Upper lobe of left lung (tissue), 6 donors: ENCODE measurements around the gene GNL3. TPM values are rescaled to one million over a fixed set of nuclear protein-coding genes. Genes with fewer than 3 reads are reported as not detected.

Experiments
- ATAC-seq, 2 donors: fragments of 200-7000 bp; cut with Tn5 transposase; one replicate each; pipeline ENCODE4 v1.9.1; 2022; ENCODE audit warnings: mild to moderate bottlenecking in 2 of 2, moderate library complexity in 2 of 2; ENCODE audit not compliant: low FRiP score in 2 of 2
- DNase-seq, 2 donors: peaks; one replicate each; pipeline ENCODE4 v3.0.0-alpha.2; 2019 to 2020
- H3K27ac ChIP-seq, 4 donors: fragments of 200-600 bp; sonication (generic); one replicate each; pipeline ENCODE4 v1.5.1; 2016 to 2019
- H3K27me3 ChIP-seq, 4 donors: fragments of 200-600 bp; sonication (generic); one replicate each; pipeline ENCODE4 v1.5.1; 2017 to 2019
- H3K36me3 ChIP-seq, 4 donors: fragments of 200-600 bp; sonication (generic); one replicate each; pipeline ENCODE4 v1.5.1; 2016 to 2019
- H3K4me1 ChIP-seq, 4 donors: fragments of 200-600 bp; sonication (generic); one replicate each; pipeline ENCODE4 v1.5.1; 2018 to 2019
- H3K4me3 ChIP-seq, 4 donors: fragments of 200-600 bp; sonication (generic); one replicate each; pipeline ENCODE4 v1.5.1; 2017 to 2019; ENCODE audit warnings: mild to moderate bottlenecking in 2 of 4, moderate library complexity in 1 of 4
- H3K9me3 ChIP-seq, 4 donors: fragments of 200-600 bp; sonication (generic); one replicate each; pipeline ENCODE4 v1.5.1; 2018 to 2019
- EP300 ChIP-seq, 4 donors: sonication (generic); formaldehyde crosslinking; IDR thresholded peaks; one replicate each; pipeline ENCODE4 v1.5.1; 2017; ENCODE audit warnings: antibody characterized with exemption in 4 of 4, control low read depth in 2 of 4
- POLR2A ChIP-seq, 4 donors: fragments of 450-650 bp; IDR thresholded peaks; one replicate each; pipeline ENCODE4 v1.5.1; 2016 to 2017; ENCODE audit warnings: antibody characterized with exemption in 4 of 4, mild to moderate bottlenecking in 2 of 4
- POLR2AphosphoS5 ChIP-seq, 2 donors: sonication (generic); formaldehyde crosslinking; IDR thresholded peaks; one replicate each; pipeline ENCODE4 v1.5.1; 2017; ENCODE audit warnings: antibody characterized with exemption in 2 of 2
- WGBS, 2 donors: methylation state at CpG; one replicate each; pipeline ENCODE4 v1.1.5; 2017 to 2018; 5-methylcytosine and 5-hydroxymethylcytosine counted together
- total RNA-seq, 6 donors: library from RNA; depleted of rRNA in 4 of 6; stranded (reverse); fragments of >200 nt in 4 of 6; gene quantifications; one replicate each; pipeline versions ENCODE4 v1.1.0 to v1.2.1, GENCODE V29; 2016 to 2021
- TF ChIP-seq, protein P1 (sequence below), 6 experiments: fragments of 450-650 bp in 4 of 6; fragments of 200-600 bp in 2 of 6; sonication (generic) in 2 of 6; IDR thresholded peaks; one replicate each; pipeline ENCODE4 v1.5.1; 2016 to 2019; ENCODE audit warnings: antibody characterized with exemption in 6 of 6
- donor health status: DM: no; HTN: no; CAD: no; lungs with moderate emphysema.
- donor health status: DM: no; HTN: yes; CAD: no; lungs with severe emphysema.

GNL3 gene
- total RNA-seq, 6 donors from 2014 or later: 12.0 to 93.3 (median 44.1) TPM

DNA sequence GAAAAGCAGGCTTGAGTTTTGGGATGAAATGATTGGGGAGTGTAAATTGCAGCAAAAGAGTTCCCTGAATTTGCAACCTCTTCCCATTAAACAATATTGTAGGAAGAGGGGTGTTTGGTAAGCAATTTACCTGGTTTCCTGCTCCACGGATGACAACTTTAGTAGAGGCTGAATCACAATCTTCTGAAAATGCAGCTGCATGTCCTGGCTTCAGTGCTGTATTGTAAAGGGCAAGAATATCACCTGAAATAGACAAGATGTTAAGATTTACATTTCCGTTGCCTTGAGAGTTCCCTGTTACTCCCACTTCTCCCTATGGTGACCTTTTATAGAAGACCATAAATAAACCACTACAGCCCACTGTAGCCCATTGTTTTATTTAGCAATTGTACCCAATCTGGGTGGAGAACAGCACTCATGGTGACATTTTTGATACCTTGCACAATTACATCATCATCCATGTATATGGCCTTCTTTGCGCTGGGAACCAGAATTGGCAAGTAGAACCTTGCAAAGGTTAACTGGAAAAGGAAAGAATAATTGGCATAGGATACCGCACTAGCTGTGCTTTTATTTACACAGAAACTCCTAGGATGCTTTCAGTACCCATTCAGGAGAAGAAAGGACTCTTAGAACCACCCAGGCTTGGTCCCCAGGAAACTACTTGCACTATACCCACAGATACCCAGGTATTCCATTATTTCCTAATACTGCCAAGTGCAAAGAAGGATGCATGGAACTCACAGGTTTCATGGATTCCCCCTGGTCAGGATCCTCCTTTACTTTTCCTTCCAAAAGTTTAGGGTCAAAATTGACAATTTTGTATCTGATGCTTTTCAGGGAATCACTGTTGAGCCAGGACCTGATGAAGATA, 10.2 kb downstream of the GNL3 start:
- Histone ChIP-seq H3K27me3 (no peaks in the 10 kb centered on the region), H3K9me3 (no peaks in the 10 kb centered on the region), H3K36me3 (peaks cover 33 to 85% (median 64%) of the 10 kb centered on the region in 4 donors), H3K27ac (no peak overlapping the region), H3K4me1 (no peaks in the 10 kb centered on the region), H3K4me3 (no peak overlapping the region)
- 80 to 81% methylated on average over 4 of the region's 4 CpGs for WGBS, 2 donors
- no peak for DNase-seq
- no peak for ATAC-seq
- TF ChIP-seq POLR2AphosphoS5 (IDR thresholded peaks at IDR 0.05) (no peak), POLR2A (IDR thresholded peaks at IDR 0.05) (no peak), EP300 (IDR thresholded peaks at IDR 0.05) (no peak)
- TF ChIP-seq, protein P1, sequence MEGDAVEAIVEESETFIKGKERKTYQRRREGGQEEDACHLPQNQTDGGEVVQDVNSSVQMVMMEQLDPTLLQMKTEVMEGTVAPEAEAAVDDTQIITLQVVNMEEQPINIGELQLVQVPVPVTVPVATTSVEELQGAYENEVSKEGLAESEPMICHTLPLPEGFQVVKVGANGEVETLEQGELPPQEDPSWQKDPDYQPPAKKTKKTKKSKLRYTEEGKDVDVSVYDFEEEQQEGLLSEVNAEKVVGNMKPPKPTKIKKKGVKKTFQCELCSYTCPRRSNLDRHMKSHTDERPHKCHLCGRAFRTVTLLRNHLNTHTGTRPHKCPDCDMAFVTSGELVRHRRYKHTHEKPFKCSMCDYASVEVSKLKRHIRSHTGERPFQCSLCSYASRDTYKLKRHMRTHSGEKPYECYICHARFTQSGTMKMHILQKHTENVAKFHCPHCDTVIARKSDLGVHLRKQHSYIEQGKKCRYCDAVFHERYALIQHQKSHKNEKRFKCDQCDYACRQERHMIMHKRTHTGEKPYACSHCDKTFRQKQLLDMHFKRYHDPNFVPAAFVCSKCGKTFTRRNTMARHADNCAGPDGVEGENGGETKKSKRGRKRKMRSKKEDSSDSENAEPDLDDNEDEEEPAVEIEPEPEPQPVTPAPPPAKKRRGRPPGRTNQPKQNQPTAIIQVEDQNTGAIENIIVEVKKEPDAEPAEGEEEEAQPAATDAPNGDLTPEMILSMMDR (IDR thresholded peaks at IDR 0.05): no peak

DNA sequence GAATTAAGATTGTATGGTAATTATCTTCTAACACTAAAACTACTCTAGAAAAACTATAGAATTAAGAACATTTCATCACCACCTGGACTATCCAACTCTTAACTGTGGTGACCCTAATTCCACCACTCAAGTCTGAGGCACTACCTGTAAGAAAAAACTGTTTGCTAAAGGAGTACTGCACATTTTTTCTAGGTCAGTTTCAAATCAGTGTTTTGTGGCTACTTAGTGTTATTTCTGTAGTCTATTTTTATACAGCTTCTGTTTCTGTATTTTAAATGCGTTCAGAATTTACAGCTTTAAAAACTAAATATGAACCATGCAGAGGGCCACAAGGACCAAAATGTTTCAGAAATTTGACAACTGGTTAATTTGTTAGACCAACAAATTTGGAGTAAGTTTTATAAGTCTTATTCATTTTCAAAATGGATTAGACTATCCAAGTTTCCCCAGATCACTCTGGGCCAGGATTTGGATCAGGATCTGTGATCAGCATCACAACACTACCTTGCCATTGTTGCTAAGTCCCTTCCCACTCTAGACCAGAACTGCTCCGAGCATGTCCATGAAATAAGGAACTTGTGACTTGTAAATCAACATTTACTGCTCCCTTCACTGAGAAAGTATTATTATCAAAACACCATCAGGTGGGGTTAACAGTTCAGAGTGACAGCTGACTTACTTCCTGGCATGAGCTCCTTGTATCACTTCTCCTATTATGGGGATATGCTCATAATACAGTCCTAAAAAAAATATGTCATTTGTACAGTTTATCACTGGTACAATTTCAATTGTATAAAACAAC, 11.2 kb downstream of the GNL3 start:
- DNase-seq (no peak), ATAC-seq (no peak)
- Histone ChIP-seq H3K27me3 (no peaks in the 10 kb centered on the region), H3K4me3 (no peak overlapping the region), H3K27ac (no peak overlapping the region), H3K9me3 (no peaks in the 10 kb centered on the region), H3K36me3 (peaks cover 33 to 75% (median 55%) of the 10 kb centered on the region in 4 donors), H3K4me1 (no peaks in the 10 kb centered on the region)
- WGBS, 2 donors: 73 to 82% methylated on average over 2 of the region's 2 CpGs
- TF ChIP-seq, protein P1 (IDR thresholded peaks at IDR 0.05): no peak
- TF ChIP-seq POLR2A (IDR thresholded peaks at IDR 0.05) (no peak), EP300 (IDR thresholded peaks at IDR 0.05) (no peak), POLR2AphosphoS5 (IDR thresholded peaks at IDR 0.05) (no peak)

DNA sequence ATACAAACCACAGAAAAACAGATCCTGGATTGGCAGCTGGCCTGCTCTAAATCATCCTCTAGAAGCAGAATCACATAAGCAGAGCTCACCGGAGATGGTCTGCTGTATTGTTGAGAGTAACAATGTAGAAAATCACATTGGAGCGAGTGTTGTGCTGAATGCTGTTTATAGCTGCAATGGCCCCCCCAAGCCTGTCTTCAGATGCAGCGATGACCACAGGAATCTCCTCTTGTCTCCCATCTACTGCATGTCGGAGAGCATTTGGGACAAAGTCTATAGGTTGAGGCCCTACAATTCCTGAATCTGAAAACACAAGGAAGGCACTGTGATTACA, 11.8 kb downstream of the GNL3 start:
- no peak for TF ChIP-seq EP300 (IDR thresholded peaks at IDR 0.05)
- no peak for TF ChIP-seq POLR2AphosphoS5 (IDR thresholded peaks at IDR 0.05)
- no peak for DNase-seq
- H3K9me3 ChIP-seq: no peaks in the 10 kb centered on the region
- no peaks in the 10 kb centered on the region for H3K27me3 ChIP-seq
- peaks cover 31 to 70% (median 50%) of the 10 kb centered on the region in 4 donors for H3K36me3 ChIP-seq
- WGBS, 2 donors: 92 to 96% methylated on average over 4 of the region's 4 CpGs
- no peak for ATAC-seq
- no peak overlapping the region for H3K27ac ChIP-seq
- H3K4me1 ChIP-seq: no peaks in the 10 kb centered on the region
- no peak overlapping the region for H3K4me3 ChIP-seq

DNA sequence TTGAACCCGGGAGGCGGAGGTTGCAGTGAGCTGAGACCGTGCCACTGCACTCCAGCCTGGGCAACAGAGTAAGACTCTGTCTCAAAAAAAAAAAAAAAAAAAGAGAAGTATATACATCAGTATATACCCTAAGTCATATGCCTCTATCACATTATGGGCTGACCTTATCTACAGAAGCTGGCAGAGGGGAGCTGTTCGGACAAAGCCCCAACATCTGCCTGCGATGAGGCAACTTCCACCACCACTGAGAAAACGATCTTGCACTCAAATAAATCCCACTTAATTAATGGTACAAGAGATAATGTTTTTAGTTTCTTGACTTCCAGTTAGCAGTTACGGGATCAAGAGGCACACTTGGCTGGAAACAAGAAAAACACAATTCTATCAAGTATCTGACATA, 17.5 kb downstream of the GNL3 start:
- ATAC-seq: no peak
- peaks cover 0 to 23% (median under 1%) of the 10 kb centered on the region in 4 donors for H3K36me3 ChIP-seq
- H3K27ac ChIP-seq: no peak overlapping the region
- no peaks in the 10 kb centered on the region for H3K27me3 ChIP-seq
- H3K4me1 ChIP-seq: peaks cover 20 to 36% (median 26%) of the 10 kb centered on the region in 4 donors
- no peak overlapping the region for H3K4me3 ChIP-seq
- DNase-seq: no peak
- 79 to 87% methylated on average over 7 of the region's 7 CpGs for WGBS, 2 donors
- no peak for TF ChIP-seq POLR2AphosphoS5 (IDR thresholded peaks at IDR 0.05)
- no peak for TF ChIP-seq POLR2A (IDR thresholded peaks at IDR 0.05)
- no peak for TF ChIP-seq EP300 (IDR thresholded peaks at IDR 0.05)
- TF ChIP-seq, protein P1 (IDR thresholded peaks at IDR 0.05): no peak
- no peaks in the 10 kb centered on the region for H3K9me3 ChIP-seq
